Neuronal stem cell (in vitro differentiated cells): Measurements from ENCODE around the gene LPAR1.

Source experiments
- DNase-seq: peaks from one replicate; pipeline ENCODE4 v3.0.0-alpha.2; 2013; ENCODE audit warnings: low spot score
- H2AFZ ChIP-seq: one replicate; pipeline ENCODE4 v1.6.1; 2013; ENCODE audit warnings: mild to moderate bottlenecking, low read length, inconsistent platforms
- H2AK5ac ChIP-seq: 2 replicates; pipeline ENCODE4 v1.6.1; 2013; ENCODE audit warnings: low read depth, mild to moderate bottlenecking, inconsistent platforms, low read length, moderate library complexity, mixed read lengths
- H2BK120ac ChIP-seq: 2 replicates; pipeline ENCODE4 v1.6.1; 2013; ENCODE audit warnings: low read depth, mild to moderate bottlenecking, inconsistent platforms, low read length, moderate library complexity, mixed read lengths
- H2BK12ac ChIP-seq: one replicate; pipeline ENCODE4 v1.6.1; 2013; ENCODE audit warnings: low read length, inconsistent platforms
- H2BK15ac ChIP-seq: 2 replicates; pipeline ENCODE4 v1.6.1; 2013; ENCODE audit warnings: mild to moderate bottlenecking, low read length, inconsistent platforms, mixed read lengths
- H2BK5ac ChIP-seq: one replicate; pipeline ENCODE4 v1.6.1; 2013; ENCODE audit warnings: inconsistent platforms, mild to moderate bottlenecking, low read length, moderate library complexity
- H3K14ac ChIP-seq: one replicate; pipeline ENCODE4 v1.6.1; 2013; ENCODE audit warnings: low read length, inconsistent platforms
- H3K18ac ChIP-seq: 2 replicates; pipeline ENCODE4 v1.6.1; 2013; ENCODE audit warnings: low read length, inconsistent platforms
- H3K23ac ChIP-seq: 2 replicates; pipeline ENCODE4 v1.6.1; 2013; ENCODE audit warnings: low read depth, mild to moderate bottlenecking, mixed read lengths, low read length, inconsistent platforms; ENCODE audit not compliant: poor library complexity
- H3K27ac ChIP-seq: replicated peaks from 3 replicates; pipeline ENCODE4 v1.5.1; 2013; ENCODE audit warnings: low read length, inconsistent platforms
- H3K27me3 ChIP-seq, 3 experiments: 2 replicates each; pipeline ENCODE4 v1.6.1; 2013; ENCODE audit warnings: low read length in 3 of 3, mild to moderate bottlenecking in 2 of 3, inconsistent platforms in 1 of 3, low read depth in 1 of 3, mixed read lengths in 1 of 3, moderate library complexity in 1 of 3; ENCODE audit not compliant: control insufficient read depth in 3 of 3, insufficient read depth in 3 of 3
- H3K36me3 ChIP-seq, 2 donors: replicated peaks in 1 of 2; 2 replicates each; pipeline ENCODE4 v1.6.1; 2013; ENCODE audit warnings: low read length in 2 of 2; ENCODE audit not compliant: control insufficient read depth in 2 of 2, insufficient read depth in 2 of 2
- H3K4ac ChIP-seq: 2 replicates; pipeline ENCODE4 v1.6.1; 2013; ENCODE audit warnings: inconsistent platforms, mild to moderate bottlenecking, low read length, moderate library complexity
- H3K4me1 ChIP-seq, 2 donors: 1 replicate in 1 of 2; 2 replicates in 1 of 2; pipeline ENCODE4 v1.6.1; 2013; ENCODE audit warnings: low read length in 2 of 2, low read depth in 1 of 2; ENCODE audit not compliant: control insufficient read depth in 2 of 2, insufficient read depth in 1 of 2
- H3K4me2 ChIP-seq: one replicate; pipeline ENCODE4 v1.6.1; 2013; ENCODE audit warnings: mild to moderate bottlenecking, low read length, inconsistent platforms; ENCODE audit not compliant: insufficient read depth, poor library complexity, severe bottlenecking
- H3K4me3 ChIP-seq, 2 donors: 2 replicates each; pipeline ENCODE4 v1.5.1; 2013; ENCODE audit warnings: low read length in 2 of 2, mild to moderate bottlenecking in 2 of 2, inconsistent platforms in 1 of 2, moderate library complexity in 1 of 2
- H3K79me1 ChIP-seq: one replicate; pipeline ENCODE4 v1.6.1; 2013; ENCODE audit warnings: low read depth, mild to moderate bottlenecking, inconsistent platforms, low read length, moderate library complexity
- H3K9ac ChIP-seq: one replicate; pipeline ENCODE4 v1.6.1; 2013; ENCODE audit warnings: mild to moderate bottlenecking, low read depth, low read length, inconsistent platforms; ENCODE audit not compliant: poor library complexity
- H3K9me3 ChIP-seq, 2 donors: replicated peaks in 1 of 2; 2 replicates each; pipeline versions ENCODE3 to v1.6.1; 2013; ENCODE audit warnings: low read length in 2 of 2, mild to moderate bottlenecking in 2 of 2, inconsistent platforms in 1 of 2, low read depth in 1 of 2, mixed read lengths in 1 of 2, moderate library complexity in 1 of 2; ENCODE audit not compliant: control insufficient read depth in 2 of 2, insufficient read depth in 1 of 2
- H4K8ac ChIP-seq: one replicate; pipeline ENCODE4 v1.6.1; 2013; ENCODE audit warnings: low read depth, mild to moderate bottlenecking, inconsistent platforms, low read length, moderate library complexity
- H4K91ac ChIP-seq: one replicate; pipeline ENCODE4 v1.6.1; 2013; ENCODE audit warnings: low read length, low read depth, mild to moderate bottlenecking, inconsistent platforms; ENCODE audit not compliant: poor library complexity
- WGBS, 2 donors: extraction: QIAGEN DNeasy Blood & Tissue Kit; methylation state at CpG; one replicate each; pipeline ENCODE4 v1.1.7; 2013; ENCODE audit warnings: missing lambda C conversion rate in 2 of 2, mixed read lengths in 1 of 2; ENCODE audit not compliant: insufficient read length in 2 of 2, insufficient replicate concordance in 1 of 2; ENCODE audit errors: extremely low coverage in 2 of 2; 5-methylcytosine and 5-hydroxymethylcytosine counted together

Gene LPAR1

GRCh38 chr9:111074395-111074794 lies 36.1 kb upstream of the LPAR1 start:
- Histone ChIP-seq H2BK120ac (no peak overlapping the region), H3K4me1 (no peaks in the 10 kb centered on the region), H2BK5ac (no peak overlapping the region), H3K9ac (no peak overlapping the region), H3K79me1 (peaks cover 2% of the 10 kb centered on the region), H3K36me3 (no peaks in the 10 kb centered on the region), H4K91ac (no peak overlapping the region), H2AK5ac (no peak overlapping the region), H3K14ac (no peak overlapping the region), H2AFZ (no peak overlapping the region), H4K8ac (no peak overlapping the region), H3K27ac (no peak overlapping the region), H3K4me2 (no peak overlapping the region), H2BK12ac (no peak overlapping the region), H2BK15ac (no peak overlapping the region), H3K9me3 (no peaks in the 10 kb centered on the region), H3K4me3 (no peak overlapping the region), H3K23ac (no peak overlapping the region), H3K18ac (no peak overlapping the region), H3K27me3 (no peaks in the 10 kb centered on the region), H3K4ac (no peak overlapping the region)
- no CpG with 5 or more reads among the region's 3 CpGs for WGBS, 2 donors
- DNase-seq = no peak

GRCh38 chr9:111069183-111069582 lies 30.9 kb upstream of the LPAR1 start:
- no CpG with 5 or more reads among the region's 2 CpGs for WGBS, 2 donors
- Histone ChIP-seq H3K27ac (no peak overlapping the region), H3K4me2 (no peak overlapping the region), H3K14ac (no peak overlapping the region), H2AFZ (no peak overlapping the region), H3K4me3 (no peak overlapping the region), H3K27me3 (peaks cover 0 to 3% (median 0%) of the 10 kb centered on the region in 3 experiments), H2BK12ac (no peak overlapping the region), H3K4ac (no peak overlapping the region), H3K9me3 (no peaks in the 10 kb centered on the region), H3K9ac (no peak overlapping the region), H2AK5ac (no peak overlapping the region), H2BK15ac (no peak overlapping the region), H3K36me3 (no peaks in the 10 kb centered on the region), H2BK120ac (no peak overlapping the region), H4K8ac (no peak overlapping the region), H3K79me1 (peaks cover 2% of the 10 kb centered on the region), H3K23ac (no peak overlapping the region), H3K18ac (no peak overlapping the region), H2BK5ac (no peak overlapping the region), H3K4me1 (no peaks in the 10 kb centered on the region), H4K91ac (no peak overlapping the region)
- no peak for DNase-seq

GRCh38 chr9:111068771-111069170 lies 30.5 kb upstream of the LPAR1 start:
- WGBS, 2 donors = no CpG with 5 or more reads among the region's 4 CpGs

GRCh38 chr9:111068383-111068730 lies 30.1 kb upstream of the LPAR1 start:
- Histone ChIP-seq H3K9me3 (no peaks in the 10 kb centered on the region), H3K79me1 (peaks cover 2% of the 10 kb centered on the region), H3K4me1 (no peaks in the 10 kb centered on the region), H3K23ac (no peak overlapping the region), H3K14ac (no peak overlapping the region), H2BK15ac (no peak overlapping the region), H3K27me3 (peaks cover 0 to 3% (median under 1%) of the 10 kb centered on the region in 3 experiments), H4K91ac (no peak overlapping the region), H2BK5ac (no peak overlapping the region), H3K4me2 (no peak overlapping the region), H3K27ac (no peak overlapping the region), H2AK5ac (no peak overlapping the region), H3K36me3 (no peaks in the 10 kb centered on the region), H3K4me3 (no peak overlapping the region), H3K4ac (no peak overlapping the region), H3K18ac (no peak overlapping the region), H2BK12ac (no peak overlapping the region), H4K8ac (no peak overlapping the region), H3K9ac (no peak overlapping the region), H2AFZ (no peak overlapping the region), H2BK120ac (no peak overlapping the region)
- DNase-seq = no peak
- WGBS, 2 donors = no CpG with 5 or more reads among the region's 8 CpGs

More at GRCh38 chr9:111068771-111069170, 30.5 kb upstream of the LPAR1 start:
- Histone ChIP-seq H4K8ac (no peak overlapping the region), H3K79me1 (peaks cover 2% of the 10 kb centered on the region), H3K18ac (no peak overlapping the region), H2BK5ac (no peak overlapping the region), H3K4ac (no peak overlapping the region), H2BK12ac (no peak overlapping the region), H3K27me3 (peaks cover 0 to 3% (median 0%) of the 10 kb centered on the region in 3 experiments), H3K9ac (no peak overlapping the region), H2AK5ac (no peak overlapping the region), H3K27ac (no peak overlapping the region), H3K4me1 (no peaks in the 10 kb centered on the region), H4K91ac (no peak overlapping the region), H3K23ac (no peak overlapping the region), H2BK120ac (no peak overlapping the region), H3K4me3 (no peak overlapping the region), H3K36me3 (no peaks in the 10 kb centered on the region), H2AFZ (no peak overlapping the region), H3K4me2 (no peak overlapping the region), H2BK15ac (no peak overlapping the region), H3K9me3 (no peaks in the 10 kb centered on the region), H3K14ac (no peak overlapping the region)
- no peak for DNase-seq
